GM23338 (cell line): ENCODE measurements around the gene SLC38A9.

ENCODE experiments used
- POLR2AphosphoS5 ChIP-seq: IDR thresholded peaks from 2 replicates; pipeline ENCODE4 v1.6.1; 2016; ENCODE audit warnings: antibody characterized with exemption, low read depth
- TF ChIP-seq, protein P1 (sequence below), 2 experiments: fragments of 200-600 bp in 1 of 2; sonication (generic) in 1 of 2; conservative IDR thresholded peaks; 2 replicates each; pipeline versions ENCODE4 v1.5.1 to v1.6.1; 2016 to 2017; ENCODE audit warnings: antibody characterized with exemption in 2 of 2, low read depth in 2 of 2, mild to moderate bottlenecking in 2 of 2, moderate library complexity in 1 of 2

DNA sequence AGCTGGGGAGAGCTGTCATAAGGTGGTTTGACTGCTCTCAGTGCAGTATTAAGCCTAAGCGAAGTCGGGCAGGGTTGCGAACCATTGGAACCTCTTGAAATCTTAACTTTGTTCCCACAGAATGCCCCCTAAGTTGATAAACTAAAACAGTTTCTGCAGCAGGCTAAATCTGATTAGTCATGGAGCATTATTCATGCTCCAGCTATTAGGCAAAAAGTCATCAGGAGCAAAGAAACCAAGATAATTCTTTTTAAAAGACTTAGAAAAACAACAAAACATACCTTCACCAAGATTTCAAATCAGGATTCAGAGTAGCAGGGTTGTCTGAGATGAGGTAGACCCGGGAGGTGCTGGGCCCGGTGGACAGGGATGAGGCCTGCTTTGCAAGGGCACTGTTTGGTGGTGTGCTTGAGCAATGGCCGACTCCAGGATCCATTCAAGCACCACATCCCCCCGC, 107.5 kb downstream of the SLC38A9 start:
- TF ChIP-seq, protein P1, sequence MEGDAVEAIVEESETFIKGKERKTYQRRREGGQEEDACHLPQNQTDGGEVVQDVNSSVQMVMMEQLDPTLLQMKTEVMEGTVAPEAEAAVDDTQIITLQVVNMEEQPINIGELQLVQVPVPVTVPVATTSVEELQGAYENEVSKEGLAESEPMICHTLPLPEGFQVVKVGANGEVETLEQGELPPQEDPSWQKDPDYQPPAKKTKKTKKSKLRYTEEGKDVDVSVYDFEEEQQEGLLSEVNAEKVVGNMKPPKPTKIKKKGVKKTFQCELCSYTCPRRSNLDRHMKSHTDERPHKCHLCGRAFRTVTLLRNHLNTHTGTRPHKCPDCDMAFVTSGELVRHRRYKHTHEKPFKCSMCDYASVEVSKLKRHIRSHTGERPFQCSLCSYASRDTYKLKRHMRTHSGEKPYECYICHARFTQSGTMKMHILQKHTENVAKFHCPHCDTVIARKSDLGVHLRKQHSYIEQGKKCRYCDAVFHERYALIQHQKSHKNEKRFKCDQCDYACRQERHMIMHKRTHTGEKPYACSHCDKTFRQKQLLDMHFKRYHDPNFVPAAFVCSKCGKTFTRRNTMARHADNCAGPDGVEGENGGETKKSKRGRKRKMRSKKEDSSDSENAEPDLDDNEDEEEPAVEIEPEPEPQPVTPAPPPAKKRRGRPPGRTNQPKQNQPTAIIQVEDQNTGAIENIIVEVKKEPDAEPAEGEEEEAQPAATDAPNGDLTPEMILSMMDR (conservative IDR thresholded peaks at IDR 0.05; ENCODE audit: low read depth in 2 of 2) = no peak
- TF ChIP-seq POLR2AphosphoS5 = no peak
